ENCODE data around the gene PAX5. TPM values are rescaled to one million over a fixed set of nuclear protein-coding genes. Genes with fewer than 3 reads are reported as not detected.
A peak's percentile ranks its signal among the peaks of the same experiment; 100 is the strongest.
"Not testable (repeated sequence)": the region's sequence is repeated elsewhere in the genome, so short reads cannot be mapped to it uniquely, and the experiment has no call there.

PAX5 gene
- not detected for total RNA-seq

GRCh38 chr9:37033682-37034304, at the start of gene PAX5:
Gene PAX5, minus strand, starts transcription at chr9:37034268. Its CDS starts 237 bp downstream, at chr9:37034031.
- peak within 1 kb of the TSS; percentile 41 to 43 for H3K4me3 ChIP-seq
- intact Hi-C loops (cut with DNase I) = loop anchor here (5.0 kb wide), 1 partner anchor 44 kb away; no protein-coding TSS in a partner anchor
- peaks cover 13 to 25% of the 10 kb centered on the region in 2 donors for H3K4me1 ChIP-seq

GRCh38 chr9:37083654-37084053, 49.6 kb upstream of the PAX5 start:
- no peaks in the 10 kb centered on the region for H3K9me3 ChIP-seq
- no peak overlapping the region for H3K27ac ChIP-seq
- DNase-seq (ENCODE audit: low spot score in 2 of 2) = no peak
- H3K36me3 ChIP-seq = peaks cover 0 to 23% of the 10 kb centered on the region in 2 donors
- no peaks in the 10 kb centered on the region for H3K4me1 ChIP-seq
- H3K4me3 ChIP-seq = no peak overlapping the region
- TF ChIP-seq CTCF (IDR thresholded peaks at IDR 0.05) = no peak
- intact Hi-C loops (cut with DNase I) = no loop called here
- H3K27me3 ChIP-seq = no peaks in the 10 kb centered on the region

More at GRCh38 chr9:37033682-37034304, at the start of gene PAX5:
- Histone ChIP-seq H3K36me3 (no peaks in the 10 kb centered on the region), H3K27ac (no peak within 1 kb of the TSS), H3K9me3 (no peaks in the 10 kb centered on the region), H3K27me3 (peaks cover 75% of the 10 kb centered on the region)
- no peak for TF ChIP-seq CTCF (IDR thresholded peaks at IDR 0.05)
- no peak for DNase-seq (ENCODE audit: low spot score in 2 of 2)

GRCh38 chr9:37082214-37082765, 48.2 kb upstream of the PAX5 start:
- no peak for DNase-seq (ENCODE audit: low spot score in 2 of 2)
- no peak for TF ChIP-seq CTCF (IDR thresholded peaks at IDR 0.05)
- Histone ChIP-seq H3K4me3 (no peak overlapping the region), H3K27me3 (no peaks in the 10 kb centered on the region), H3K27ac (no peak overlapping the region), H3K36me3 (peaks cover 0 to 12% of the 10 kb centered on the region in 2 donors), H3K4me1 (no peaks in the 10 kb centered on the region), H3K9me3 (no peaks in the 10 kb centered on the region)
- intact Hi-C loops (cut with DNase I) = no loop called here

- H3K4me3 ChIP-seq; H3K27me3 ChIP-seq; H3K36me3 ChIP-seq; H3K9me3 ChIP-seq; intact Hi-C loops (cut with DNase I); DNase-seq (ENCODE audit: low spot score in 2 of 2); H3K27ac ChIP-seq; H3K4me1 ChIP-seq: not testable (repeated sequence)
Observed at GRCh38 chr9:37081507-37081906, 47.4 kb upstream of the PAX5 start.

- H3K36me3 ChIP-seq; intact Hi-C loops (cut with DNase I); H3K9me3 ChIP-seq; H3K4me1 ChIP-seq; H3K27me3 ChIP-seq: not testable (repeated sequence)
- peak in 1 of 2 donors; percentile 70 for DNase-seq (ENCODE audit: low spot score in 2 of 2)
- H3K27ac ChIP-seq = peak overlapping the region; percentile 90 to 91
- peak overlapping the region; percentile 85 to 88 for H3K4me3 ChIP-seq
Observed at GRCh38 chr9:37080165-37080628, 46.1 kb upstream of the PAX5 start.

- peak overlapping the region; percentile 85 to 88 for H3K4me3 ChIP-seq
- H3K36me3 ChIP-seq = no peaks in the 10 kb centered on the region
- H3K4me1 ChIP-seq = no peaks in the 10 kb centered on the region
- H3K27ac ChIP-seq = peak overlapping the region; percentile 90 to 91
- no peak for TF ChIP-seq CTCF (IDR thresholded peaks at IDR 0.05)
- DNase-seq (ENCODE audit: low spot score in 2 of 2) = peak; percentile 74 to 96
- H3K27me3 ChIP-seq = no peaks in the 10 kb centered on the region
- intact Hi-C loops (cut with DNase I) = loop anchor here (1.0 to 5.0 kb wide), 3 partner anchors 41 to 388 kb away; partner anchors contain the start of genes PAX5, ZBTB5 and ZCCHC7
- no peaks in the 10 kb centered on the region for H3K9me3 ChIP-seq
Observed at GRCh38 chr9:37079370-37080164, 45.5 kb upstream of the PAX5 start.

GRCh38 chr9:37074790-37075189, 40.7 kb upstream of the PAX5 start:
- H3K4me1 ChIP-seq; H3K4me3 ChIP-seq; H3K27ac ChIP-seq; DNase-seq (ENCODE audit: low spot score in 2 of 2); H3K9me3 ChIP-seq; H3K27me3 ChIP-seq; H3K36me3 ChIP-seq: not testable (repeated sequence)
- intact Hi-C loops (cut with DNase I) = loop anchor here (5.0 kb wide), 2 partner anchors 42 to 393 kb away; partner anchors contain the start of genes PAX5 and ZBTB5

All from ascending aorta (tissue), 2 donors.